Neural cell (in vitro differentiated cells): ENCODE data around the gene SARS2.

ENCODE experiments used
- CTCF ChIP-seq: fragments of 450-650 bp; IDR thresholded peaks from 2 replicates; pipeline ENCODE4 v1.5.1; 2014; ENCODE audit warnings: antibody characterized with exemption, mild to moderate bottlenecking, moderate library complexity; ENCODE audit not compliant: poor library complexity, severe bottlenecking
- EP300 ChIP-seq: fragments of 450-650 bp; conservative IDR thresholded peaks from 2 replicates; pipeline ENCODE4 v1.6.1; 2014; ENCODE audit warnings: antibody characterized with exemption, mild to moderate bottlenecking, moderate library complexity; ENCODE audit not compliant: poor library complexity, severe bottlenecking
- EZH2 ChIP-seq: fragments of 200-600, 300-800 bp; shearing (Covaris generic), sonication (generic); IDR thresholded peaks from 2 replicates; pipeline ENCODE4 v1.6.1; 2014; ENCODE audit warnings: antibody characterized with exemption, low read length, borderline replicate concordance, mild to moderate bottlenecking; ENCODE audit not compliant: insufficient read depth, poor library complexity, severe bottlenecking
- MXI1 ChIP-seq: fragments of 450-650 bp; conservative IDR thresholded peaks from 2 replicates; pipeline ENCODE4 v1.6.1; 2014; ENCODE audit warnings: antibody characterized with exemption, mild to moderate bottlenecking; ENCODE audit not compliant: poor library complexity, severe bottlenecking
- POLR2AphosphoS5 ChIP-seq: IDR thresholded peaks from 2 replicates; pipeline ENCODE4 v1.6.1; 2012
- RAD21 ChIP-seq: fragments of 450-650 bp; conservative IDR thresholded peaks from 2 replicates; pipeline ENCODE4 v1.6.1; 2014; ENCODE audit warnings: antibody characterized with exemption, mild to moderate bottlenecking, moderate library complexity
- REST ChIP-seq: IDR thresholded peaks from 2 replicates; pipeline ENCODE4 v1.6.1; 2012; ENCODE audit warnings: borderline replicate concordance
- TAF1 ChIP-seq: IDR thresholded peaks from 2 replicates; pipeline ENCODE4 v1.6.1; 2012; ENCODE audit warnings: low read depth

DNA sequence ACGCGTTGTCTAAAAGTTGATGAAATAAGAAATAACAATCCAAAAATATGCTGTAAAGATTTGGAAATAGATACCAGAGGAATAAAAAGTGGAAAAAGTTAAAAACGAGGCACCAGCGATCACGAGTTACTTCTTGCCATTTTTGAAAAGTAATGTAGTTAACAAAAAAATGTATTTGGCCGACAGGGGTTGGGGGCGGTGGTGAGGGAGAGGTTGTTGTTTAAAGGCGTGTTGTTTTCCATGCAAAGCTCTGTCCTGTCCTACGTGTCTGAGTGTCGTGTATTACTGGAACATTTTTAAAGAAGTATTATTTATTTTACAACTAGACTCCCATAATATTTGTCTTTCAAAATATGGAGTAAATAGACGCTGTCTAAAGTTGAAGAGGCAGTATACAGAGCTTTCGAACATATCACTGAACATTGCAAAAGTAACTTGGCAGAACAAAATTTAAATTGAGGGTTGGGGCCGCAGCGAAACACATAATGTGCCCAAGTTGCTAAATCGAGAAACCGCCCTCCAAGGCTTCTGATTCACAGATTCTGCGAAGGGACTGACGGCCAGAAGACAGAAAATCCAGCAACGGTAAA is 44.2 kb upstream of the SARS2 start:
- TF ChIP-seq CTCF = no peak
- no peak for TF ChIP-seq EP300
- TF ChIP-seq POLR2AphosphoS5 = no peak
- TF ChIP-seq REST = no peak
- no peak for TF ChIP-seq EZH2
- no peak for TF ChIP-seq MXI1
- no peak for TF ChIP-seq TAF1
- no peak for TF ChIP-seq RAD21
